IgD-negative memory B cell (primary cell): ENCODE measurements around the gene CUL1. TPM values are rescaled to one million over a fixed set of nuclear protein-coding genes. Genes with fewer than 3 reads are reported as not detected.

Source experiments
- H3K27ac Mint-ChIP-seq, 3 donors: one replicate each; pipeline ENCODE4 v1.8.0; 2020 to 2022; ENCODE audit warnings: mild to moderate bottlenecking in 3 of 3, mixed read lengths in 3 of 3, moderate library complexity in 1 of 3
- H3K27me3 Mint-ChIP-seq: one replicate; pipeline ENCODE4 v1.8.0; 2021; ENCODE audit warnings: mixed read lengths
- H3K36me3 Mint-ChIP-seq: one replicate; pipeline ENCODE4 v1.8.0; 2020; ENCODE audit warnings: mild to moderate bottlenecking, mixed read lengths
- H3K4me1 Mint-ChIP-seq, 3 donors: one replicate each; pipeline ENCODE4 v1.8.0; 2020 to 2022; ENCODE audit warnings: mixed read lengths in 3 of 3, mild to moderate bottlenecking in 1 of 3
- H3K4me3 Mint-ChIP-seq, 4 donors: one replicate each; pipeline ENCODE4 v1.8.0; 2020 to 2022; ENCODE audit warnings: mild to moderate bottlenecking in 4 of 4, mixed read lengths in 4 of 4, moderate library complexity in 3 of 4
- H3K9me3 Mint-ChIP-seq, 3 donors: one replicate each; pipeline ENCODE4 v1.8.0; 2020 to 2021; ENCODE audit warnings: mixed read lengths in 3 of 3, mild to moderate bottlenecking in 1 of 3
- polyA plus RNA-seq: library from polyadenylated mRNA; unstranded; fragments of 300-500 nt; fragmentation: Illumina TruSeq; gene quantifications from one replicate; pipeline ENCODE4 v1.2.3, GENCODE V29; 2021

CUL1 gene
- polyA plus RNA-seq, result 54.5 TPM

DNA sequence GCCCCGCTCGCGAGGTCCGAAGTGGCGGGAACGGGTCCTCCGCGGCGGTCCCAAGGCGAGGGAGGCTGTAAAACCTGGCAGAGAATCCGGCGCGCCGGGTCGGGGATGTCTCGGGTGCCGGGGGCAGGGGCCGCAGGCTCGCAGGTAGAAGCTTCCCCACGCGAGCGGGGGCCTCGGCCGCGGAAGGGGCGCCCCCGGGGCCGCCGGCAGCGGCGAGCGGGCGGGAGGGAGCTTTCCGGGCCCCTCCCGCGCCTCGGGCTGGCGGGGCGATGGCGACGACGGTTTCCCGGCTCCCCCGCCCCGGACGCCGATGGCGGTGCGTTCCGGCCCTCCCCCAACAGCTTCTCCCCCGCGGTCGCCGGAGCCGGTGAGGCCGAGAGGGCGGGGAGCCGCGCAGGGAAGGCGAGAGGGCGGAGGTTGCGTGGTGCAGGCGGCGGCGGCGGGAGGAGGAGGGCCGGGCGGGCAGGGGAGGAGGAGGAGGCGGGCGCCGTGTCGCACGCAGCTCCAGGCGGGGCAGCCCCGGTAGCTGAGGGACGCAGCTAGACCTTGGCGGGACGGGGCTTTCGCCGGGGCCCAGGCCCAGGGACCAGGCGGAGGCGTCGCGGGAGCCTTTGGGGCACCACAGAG, at the start of gene CUL1:
Gene CUL1 (plus strand): TSS at position 507 of the 627 bp plus-strand sequence. CDS start 31,220 bp downstream, outside the sequence.
- H3K4me3 Mint-ChIP-seq, result peak within 1 kb of the TSS; percentile 92 to 99 (median 96)
- peaks cover 3% of the 10 kb centered on the region for H3K36me3 Mint-ChIP-seq
- no peaks in the 10 kb centered on the region for H3K9me3 Mint-ChIP-seq
- peak within 1 kb of the TSS; percentile 60 to 92 (median 82) for H3K27ac Mint-ChIP-seq
- H3K27me3 Mint-ChIP-seq, result no peaks in the 10 kb centered on the region
- peaks cover 41 to 46% (median 45%) of the 10 kb centered on the region in 3 donors for H3K4me1 Mint-ChIP-seq

DNA sequence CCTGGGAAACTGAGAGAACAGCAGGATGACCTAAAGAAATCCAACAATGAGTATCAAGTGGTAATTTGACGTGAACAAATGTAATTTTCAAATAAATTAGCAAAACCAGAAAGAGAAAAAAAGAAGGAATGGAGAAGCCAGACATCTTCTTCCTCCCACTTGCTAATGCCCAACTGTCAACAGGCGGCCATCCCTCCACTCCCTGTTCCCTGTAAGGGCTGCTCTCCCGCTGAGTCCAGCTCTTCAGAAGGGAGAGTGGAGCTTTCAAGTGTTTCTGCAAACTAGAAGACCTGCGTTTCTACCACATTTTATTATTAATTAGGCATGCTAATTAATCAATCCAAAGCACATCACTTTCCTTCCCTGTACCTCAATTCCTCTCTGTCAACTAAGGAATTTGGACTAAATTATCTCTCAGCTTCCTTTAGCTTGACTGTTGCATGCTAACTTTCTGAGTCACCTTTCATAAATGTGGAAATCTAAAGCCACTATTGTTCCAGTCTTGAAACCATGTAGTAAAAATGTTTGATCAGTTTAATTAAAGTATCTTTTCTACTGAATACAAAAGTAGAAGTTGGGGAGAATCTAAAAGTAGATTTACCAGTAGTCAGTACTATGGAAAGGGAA, 48.4 kb upstream of the CUL1 start:
- Mint-ChIP-seq H3K4me3 (no peak overlapping the region), H3K9me3 (no peaks in the 10 kb centered on the region), H3K4me1 (no peaks in the 10 kb centered on the region), H3K27me3 (peaks cover 9% of the 10 kb centered on the region), H3K27ac (no peak overlapping the region), H3K36me3 (peaks cover 1% of the 10 kb centered on the region)

DNA sequence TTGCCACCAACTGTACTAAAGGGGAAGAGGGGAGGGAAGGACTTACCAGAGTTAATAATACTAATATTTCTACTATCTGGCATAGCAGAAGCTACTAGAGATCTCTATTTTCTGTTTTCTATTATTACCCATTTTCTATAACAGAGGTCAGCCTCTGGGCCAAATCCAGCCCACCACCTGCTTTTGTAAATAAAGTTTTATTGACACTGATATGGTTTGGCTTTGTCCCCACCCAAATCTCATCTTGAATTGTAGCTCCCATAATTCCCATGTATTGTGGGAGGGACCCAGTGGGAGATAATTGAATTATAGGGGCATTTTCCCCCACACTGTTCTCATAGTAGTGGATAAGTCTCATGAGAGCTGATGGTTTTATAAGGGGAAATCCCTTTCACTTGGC, 45.9 kb upstream of the CUL1 start:
- Mint-ChIP-seq H3K9me3 (no peaks in the 10 kb centered on the region), H3K27me3 (peaks cover 2% of the 10 kb centered on the region), H3K4me3 (no peak overlapping the region), H3K4me1 (no peaks in the 10 kb centered on the region), H3K36me3 (peaks cover 1% of the 10 kb centered on the region), H3K27ac (no peak overlapping the region)

DNA sequence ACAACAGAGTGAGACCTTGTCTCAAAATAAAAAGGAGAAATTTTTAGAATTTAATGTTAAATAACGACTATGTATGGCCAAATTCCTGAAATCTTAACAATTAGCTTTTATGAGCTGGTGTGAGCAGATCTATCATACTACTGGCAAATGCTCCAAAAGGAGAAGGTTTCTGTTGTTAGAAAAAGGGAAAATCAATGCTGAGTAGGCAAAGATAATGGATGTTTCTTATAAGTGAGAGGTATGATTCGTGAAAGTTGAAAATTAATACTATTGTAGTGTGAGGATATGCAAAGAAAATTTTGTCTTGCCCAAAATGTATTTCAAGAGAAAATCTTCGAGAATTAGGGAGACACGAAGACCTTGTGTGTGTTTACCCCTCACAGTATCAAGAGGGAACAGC, 40.8 kb upstream of the CUL1 start:
- Mint-ChIP-seq H3K9me3 (peaks cover 0 to 1% (median 0%) of the 10 kb centered on the region in 3 donors), H3K27me3 (peaks cover 2% of the 10 kb centered on the region), H3K4me1 (no peaks in the 10 kb centered on the region), H3K36me3 (no peaks in the 10 kb centered on the region), H3K27ac (no peak overlapping the region), H3K4me3 (no peak overlapping the region)

DNA sequence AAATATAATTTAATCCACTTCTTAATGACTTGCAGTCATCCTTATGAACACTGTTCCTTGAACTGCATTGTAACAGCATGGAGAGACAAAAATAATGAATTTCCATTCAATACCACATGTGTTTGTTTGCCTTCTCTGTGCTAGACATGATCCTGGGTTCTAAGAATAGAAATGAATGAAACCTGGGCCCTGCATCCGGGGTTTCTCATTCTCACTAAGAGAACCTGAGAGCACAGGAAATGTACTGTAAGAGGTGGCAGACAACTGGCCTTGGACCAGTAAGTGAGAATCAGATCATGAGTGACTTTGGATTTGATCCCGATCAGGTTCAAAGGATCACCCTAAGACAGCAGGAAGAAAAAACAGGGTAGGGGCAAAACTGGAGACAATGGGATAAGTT, 37.2 kb upstream of the CUL1 start:
- Mint-ChIP-seq H3K36me3 (no peaks in the 10 kb centered on the region), H3K4me3 (no peak overlapping the region), H3K4me1 (no peaks in the 10 kb centered on the region), H3K9me3 (peaks cover 0 to 1% (median 0%) of the 10 kb centered on the region in 3 donors), H3K27me3 (peaks cover 3% of the 10 kb centered on the region), H3K27ac (no peak overlapping the region)

DNA sequence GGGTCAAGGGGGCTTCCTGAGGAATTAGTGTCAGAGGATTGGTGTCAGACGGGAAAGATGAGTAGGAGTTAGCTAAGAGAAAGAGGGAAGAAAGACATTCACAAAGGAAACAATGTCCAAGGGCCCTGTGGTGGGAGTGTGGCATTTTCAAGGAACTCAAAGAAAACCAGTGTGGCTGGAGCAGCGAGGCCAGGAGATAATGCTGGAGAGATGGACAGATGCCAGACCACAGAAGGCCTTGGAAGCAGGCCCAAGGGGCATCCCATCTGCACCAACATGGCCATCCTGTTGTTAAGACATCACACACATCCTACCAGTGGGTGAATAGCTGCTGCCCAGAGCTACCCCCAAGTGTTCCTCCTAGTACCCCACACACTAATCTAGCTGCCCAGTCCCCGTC, 36.1 kb upstream of the CUL1 start:
- Mint-ChIP-seq H3K27me3 (peaks cover 3% of the 10 kb centered on the region), H3K36me3 (no peaks in the 10 kb centered on the region), H3K27ac (no peak overlapping the region), H3K4me1 (no peaks in the 10 kb centered on the region), H3K9me3 (peaks cover under 1 to 1% (median 1%) of the 10 kb centered on the region in 3 donors), H3K4me3 (no peak overlapping the region)

DNA sequence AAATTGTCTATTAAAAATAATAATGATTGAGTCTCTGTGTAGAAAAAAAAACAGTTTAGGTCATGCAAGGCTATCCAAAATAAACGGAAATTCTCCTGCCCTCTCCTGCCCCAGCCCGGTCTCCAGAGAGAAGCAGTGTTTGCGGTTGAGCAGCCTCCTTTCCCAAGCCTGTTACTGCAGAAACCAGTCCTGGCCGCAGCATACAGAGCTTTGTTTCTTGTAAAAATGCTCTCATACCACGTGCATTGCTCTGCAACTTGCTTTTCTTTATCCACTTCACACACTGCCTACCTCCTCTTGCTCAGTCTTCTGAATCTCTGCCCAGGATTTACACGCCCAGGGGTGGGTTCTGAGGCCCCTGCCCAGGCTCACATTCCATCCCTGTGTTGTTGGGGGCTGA, 34.4 kb upstream of the CUL1 start:
- Mint-ChIP-seq H3K4me3 (no peak overlapping the region), H3K4me1 (no peaks in the 10 kb centered on the region), H3K36me3 (no peaks in the 10 kb centered on the region), H3K27ac (no peak overlapping the region), H3K9me3 (peaks cover 1 to 6% (median 4%) of the 10 kb centered on the region in 3 donors), H3K27me3 (peaks cover 3% of the 10 kb centered on the region)

DNA sequence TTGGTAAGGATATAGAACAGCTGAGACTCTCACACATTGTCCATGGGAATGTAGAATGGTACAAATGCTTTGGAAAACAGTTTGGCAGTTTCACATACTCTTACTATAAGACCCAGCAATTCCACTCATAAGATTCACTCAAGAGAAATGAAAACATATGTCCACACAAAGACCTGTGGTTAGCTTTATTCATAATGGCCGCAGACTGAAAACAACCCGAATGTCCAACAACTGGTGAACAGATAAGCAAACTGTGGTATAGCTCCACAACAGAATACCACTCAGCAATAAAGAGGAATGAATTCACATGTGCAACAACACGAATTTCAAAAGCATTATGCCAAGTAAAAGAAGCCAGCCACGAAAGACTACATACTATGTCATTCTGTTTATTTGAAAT, 33.5 kb upstream of the CUL1 start:
- peaks cover 1 to 6% (median 4%) of the 10 kb centered on the region in 3 donors for H3K9me3 Mint-ChIP-seq
- H3K36me3 Mint-ChIP-seq, result no peaks in the 10 kb centered on the region
- no peaks in the 10 kb centered on the region for H3K4me1 Mint-ChIP-seq
- H3K27me3 Mint-ChIP-seq, result peaks cover 3% of the 10 kb centered on the region
- no peak overlapping the region for H3K4me3 Mint-ChIP-seq
- H3K27ac Mint-ChIP-seq, result no peak overlapping the region

DNA sequence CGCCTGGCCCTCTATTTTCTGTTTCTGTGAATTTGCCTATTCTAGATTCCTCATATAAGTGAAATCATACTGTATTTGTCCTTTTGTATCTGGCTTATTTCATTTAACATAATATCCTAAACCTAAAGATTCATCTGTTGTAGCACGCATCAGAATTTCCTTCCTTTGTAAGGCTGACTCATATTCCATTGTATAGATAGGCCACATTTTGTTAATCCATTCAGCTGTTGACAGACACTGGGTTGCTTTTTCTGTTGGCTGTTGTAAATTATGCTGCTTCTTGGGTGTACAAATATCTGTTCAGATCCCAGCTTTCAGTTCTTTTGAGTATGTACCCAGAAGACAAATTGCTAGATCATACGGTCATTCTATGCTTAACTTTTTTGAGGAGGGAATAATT, 28.8 kb upstream of the CUL1 start:
- H3K36me3 Mint-ChIP-seq, result peaks cover 2% of the 10 kb centered on the region
- H3K27ac Mint-ChIP-seq, result no peak overlapping the region
- H3K9me3 Mint-ChIP-seq, result peaks cover 0 to 11% (median 9%) of the 10 kb centered on the region in 3 donors
- no peak overlapping the region for H3K4me3 Mint-ChIP-seq
- no peaks in the 10 kb centered on the region for H3K4me1 Mint-ChIP-seq
- H3K27me3 Mint-ChIP-seq, result peaks cover 4% of the 10 kb centered on the region

DNA sequence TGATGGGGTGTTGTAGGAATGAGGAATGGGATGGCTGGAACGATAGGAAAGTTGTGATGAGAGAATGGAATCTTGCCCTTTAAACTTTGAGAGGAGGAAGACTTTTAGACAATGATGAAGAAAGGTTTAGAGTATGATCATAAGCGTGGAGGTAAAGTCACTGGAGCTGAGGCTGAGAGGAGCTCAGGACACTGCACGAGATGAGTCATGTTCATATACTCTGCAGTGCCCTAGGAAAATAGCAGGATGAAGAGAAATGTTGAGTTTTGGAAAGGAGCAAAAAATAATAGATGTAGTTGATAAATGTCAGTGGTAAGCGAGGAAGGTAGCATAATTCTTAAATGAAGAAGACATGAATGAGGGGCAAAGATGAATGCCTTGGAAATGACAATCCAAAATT, 28.3 kb upstream of the CUL1 start:
- Mint-ChIP-seq H3K36me3 (peaks cover 2% of the 10 kb centered on the region), H3K4me3 (no peak overlapping the region), H3K4me1 (no peaks in the 10 kb centered on the region), H3K27me3 (peaks cover 5% of the 10 kb centered on the region), H3K9me3 (peaks cover 0 to 11% (median 9%) of the 10 kb centered on the region in 3 donors), H3K27ac (no peak overlapping the region)

DNA sequence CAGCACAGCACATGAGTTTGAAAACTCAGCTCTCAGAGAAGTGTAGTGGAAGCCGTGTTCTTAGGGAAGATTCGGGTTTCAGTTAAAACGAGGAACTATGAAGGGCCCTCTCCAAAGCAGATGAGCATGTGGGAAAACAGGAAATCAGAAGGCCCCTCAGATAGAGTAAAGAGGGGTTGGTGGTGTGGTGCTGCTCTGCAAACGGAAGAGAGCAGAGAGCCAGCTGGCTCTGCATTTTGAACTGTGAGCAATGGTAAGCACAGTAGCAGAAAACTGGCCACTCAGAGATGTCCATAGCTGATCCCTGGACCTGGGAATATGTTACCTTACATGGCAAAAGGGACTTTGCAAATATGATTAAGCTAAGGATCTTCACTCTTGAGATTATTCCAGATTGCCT, 27.9 kb upstream of the CUL1 start:
- Mint-ChIP-seq H3K27ac (no peak overlapping the region), H3K9me3 (peaks cover 0 to 11% (median 9%) of the 10 kb centered on the region in 3 donors), H3K4me3 (no peak overlapping the region), H3K27me3 (peaks cover 4% of the 10 kb centered on the region), H3K4me1 (no peaks in the 10 kb centered on the region), H3K36me3 (peaks cover 2% of the 10 kb centered on the region)

DNA sequence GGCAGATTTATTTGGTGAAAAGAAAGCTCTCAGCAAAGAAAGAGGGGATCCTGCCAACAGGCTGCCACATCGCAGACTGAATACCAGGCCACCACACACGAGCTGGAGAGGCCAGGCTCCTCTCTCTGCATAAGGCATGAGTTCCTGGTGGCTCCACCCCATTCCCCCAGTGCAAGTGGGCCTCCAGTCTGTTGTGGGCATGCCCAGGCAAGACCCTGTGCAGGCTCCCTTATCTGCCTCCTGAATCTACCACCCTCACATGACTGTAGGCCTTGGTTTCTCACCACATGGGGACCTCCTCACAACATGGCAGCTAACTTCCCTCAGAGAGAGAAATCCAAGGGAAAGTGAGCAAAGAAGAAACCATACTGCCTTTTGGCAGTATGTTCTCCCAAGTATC, 26.7 kb upstream of the CUL1 start:
- Mint-ChIP-seq H3K4me1 (no peaks in the 10 kb centered on the region), H3K27ac (no peak overlapping the region), H3K36me3 (peaks cover 2% of the 10 kb centered on the region), H3K4me3 (no peak overlapping the region), H3K9me3 (peaks cover 0 to 11% (median 9%) of the 10 kb centered on the region in 3 donors), H3K27me3 (peaks cover 4% of the 10 kb centered on the region)

DNA sequence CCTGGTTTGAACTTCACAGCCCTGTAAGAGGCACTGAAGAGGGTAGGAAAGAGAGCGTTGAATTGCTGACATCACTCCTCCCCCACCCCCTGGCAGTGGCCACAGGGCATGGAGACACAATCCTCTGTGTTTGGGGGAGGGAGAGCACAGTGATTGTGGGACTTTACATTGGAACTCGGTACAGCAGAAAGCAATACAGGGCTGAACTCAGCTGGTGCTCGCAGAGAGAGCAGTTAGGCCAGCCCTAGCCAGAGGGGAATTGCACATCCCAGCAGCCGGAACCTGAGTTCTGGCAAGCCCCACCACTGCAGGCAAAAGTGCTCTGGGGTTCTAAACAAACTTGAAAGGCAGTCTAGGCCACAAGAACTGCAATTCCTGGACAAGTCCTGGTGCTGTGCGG, 24.0 kb upstream of the CUL1 start:
- no peak overlapping the region for H3K27ac Mint-ChIP-seq
- H3K4me1 Mint-ChIP-seq, result no peaks in the 10 kb centered on the region
- H3K36me3 Mint-ChIP-seq, result peaks cover 2% of the 10 kb centered on the region
- H3K4me3 Mint-ChIP-seq, result no peak overlapping the region
- H3K9me3 Mint-ChIP-seq, result peaks cover 0 to 6% (median 5%) of the 10 kb centered on the region in 3 donors
- peaks cover 6% of the 10 kb centered on the region for H3K27me3 Mint-ChIP-seq

DNA sequence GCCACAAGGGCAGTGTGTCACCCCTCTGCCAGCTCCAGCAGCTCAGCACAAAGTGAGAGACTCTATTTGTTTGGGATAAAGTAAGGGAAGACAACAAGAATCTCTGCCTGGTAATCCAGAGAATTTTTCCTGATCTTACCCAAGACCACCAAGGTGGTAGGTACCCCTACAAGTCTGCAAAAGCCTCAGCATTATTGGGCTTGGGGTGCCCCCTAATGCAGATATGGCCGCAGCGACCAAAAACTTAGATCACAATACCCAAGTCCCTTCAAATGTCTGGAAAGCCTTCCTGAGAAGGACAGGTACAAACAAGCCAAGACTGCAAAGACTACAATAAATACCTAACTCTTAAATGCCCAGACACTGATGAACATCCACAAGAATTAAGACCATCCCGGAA, 22.4 kb upstream of the CUL1 start:
- H3K27me3 Mint-ChIP-seq, result peaks cover 4% of the 10 kb centered on the region
- H3K27ac Mint-ChIP-seq, result no peak overlapping the region

DNA sequence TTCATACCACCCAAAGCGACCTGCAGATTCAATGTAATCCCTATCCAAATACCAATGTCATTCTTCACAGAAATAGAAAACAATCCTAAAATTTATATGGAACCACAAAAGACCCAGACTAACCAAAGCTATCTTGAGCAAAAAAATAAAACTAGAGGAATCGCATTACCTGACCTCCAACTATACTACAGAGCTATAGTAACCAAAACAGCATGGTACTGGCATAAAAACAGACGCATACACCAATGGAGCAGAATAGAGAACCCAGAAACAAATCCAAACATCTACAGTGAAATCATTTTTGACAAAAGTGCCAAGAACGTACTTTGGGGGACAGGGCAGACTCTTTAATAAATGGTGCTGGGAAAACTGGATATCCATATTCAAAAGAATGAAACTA, 16.9 kb upstream of the CUL1 start:
- Mint-ChIP-seq H3K4me1 (no peaks in the 10 kb centered on the region), H3K27ac (no peak overlapping the region), H3K27me3 (peaks cover 2% of the 10 kb centered on the region), H3K36me3 (no peaks in the 10 kb centered on the region), H3K9me3 (peaks cover 0 to 10% (median 0%) of the 10 kb centered on the region in 3 donors), H3K4me3 (no peak overlapping the region)

More for the DNA sequence above, 22.4 kb upstream of the CUL1 start:
- no peaks in the 10 kb centered on the region for H3K4me1 Mint-ChIP-seq
- H3K36me3 Mint-ChIP-seq, result no peaks in the 10 kb centered on the region
- no peak overlapping the region for H3K4me3 Mint-ChIP-seq
- H3K9me3 Mint-ChIP-seq, result peaks cover 0 to 10% (median 5%) of the 10 kb centered on the region in 3 donors

DNA sequence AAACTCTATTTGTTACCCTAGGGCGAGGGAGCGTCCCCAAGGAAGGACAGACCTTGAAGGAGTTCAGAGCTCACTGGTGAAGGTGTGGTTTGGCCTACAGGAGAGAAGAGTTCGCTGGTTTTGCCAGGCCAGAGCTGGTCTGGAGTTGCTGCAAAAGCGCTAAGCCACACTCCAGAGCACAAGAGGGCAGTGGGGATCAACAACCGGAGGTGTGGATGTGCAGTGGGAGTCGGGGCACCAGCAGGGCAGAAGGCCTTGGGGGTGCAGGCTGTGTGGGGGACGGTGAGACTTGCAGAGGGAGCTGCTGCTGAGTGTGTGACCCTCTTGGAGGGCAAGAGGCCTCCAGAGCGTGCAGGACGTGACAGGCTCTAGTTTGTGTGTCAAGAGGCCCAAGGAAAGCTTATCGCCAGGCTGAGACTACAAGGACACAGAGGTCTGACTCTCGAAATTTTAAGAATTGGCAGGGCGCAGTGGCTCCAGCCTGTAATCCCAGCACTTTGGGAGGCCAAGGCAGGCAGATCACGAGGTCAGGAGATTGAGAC, 14.3 kb upstream of the CUL1 start:
- Mint-ChIP-seq H3K9me3 (peaks cover 0 to 10% (median 0%) of the 10 kb centered on the region in 3 donors), H3K4me1 (no peaks in the 10 kb centered on the region), H3K27ac (peak overlapping the region in 2 of 3 donors; percentile 5 to 20), H3K36me3 (no peaks in the 10 kb centered on the region), H3K4me3 (no peak overlapping the region), H3K27me3 (no peaks in the 10 kb centered on the region)
